ENCODE data around the gene SLC16A4. TPM values are rescaled to one million over a fixed set of nuclear protein-coding genes. Genes with fewer than 3 reads are reported as not detected.
A peak's percentile ranks its signal among the peaks of the same experiment; 100 is the strongest.

Gene SLC16A4
- total RNA-seq, 2 donors from 2014 or later = 0.79 to 2.0 TPM

- Histone ChIP-seq H3K27ac (peak overlapping the region; percentile 6), H3K27me3 (no peaks in the 10 kb centered on the region), H3K4me3 (no peak overlapping the region), H3K9me3 (no peaks in the 10 kb centered on the region), H3K9ac (ENCODE audit: low read depth in 2 of 2, low read length in 2 of 2) (no peak overlapping the region), H3K36me3 (no peaks in the 10 kb centered on the region), H3K4me1 (no peaks in the 10 kb centered on the region)
- no peak for TF ChIP-seq CTCF (IDR thresholded peaks at IDR 0.05)
- intact Hi-C loops (cut with DNase I) = no loop called here
- no peak for DNase-seq
These were observed 62.1 kb downstream of the SLC16A4 start for GRCh38 chr1:110328700-110329099.

GRCh38 chr1:110328274-110328673 is 62.6 kb downstream of the SLC16A4 start:
- no peaks in the 10 kb centered on the region for H3K4me1 ChIP-seq
- no peaks in the 10 kb centered on the region for H3K36me3 ChIP-seq
- intact Hi-C loops (cut with DNase I) = no loop called here
- H3K4me3 ChIP-seq = no peak overlapping the region
- no peak for DNase-seq
- no peak overlapping the region for H3K9ac ChIP-seq (ENCODE audit: low read depth in 2 of 2, low read length in 2 of 2)
- peak overlapping the region; percentile 6 for H3K27ac ChIP-seq
- H3K9me3 ChIP-seq = no peaks in the 10 kb centered on the region
- H3K27me3 ChIP-seq = no peaks in the 10 kb centered on the region
- TF ChIP-seq CTCF (IDR thresholded peaks at IDR 0.05) = no peak

GRCh38 chr1:110326826-110327225 is 64.0 kb downstream of the SLC16A4 start:
- no peaks in the 10 kb centered on the region for H3K36me3 ChIP-seq
- TF ChIP-seq CTCF (IDR thresholded peaks at IDR 0.05) = no peak
- no peak overlapping the region for H3K27ac ChIP-seq
- H3K27me3 ChIP-seq = no peaks in the 10 kb centered on the region
- DNase-seq = no peak
- intact Hi-C loops (cut with DNase I) = no loop called here
- H3K9me3 ChIP-seq = no peaks in the 10 kb centered on the region
- H3K4me1 ChIP-seq = no peaks in the 10 kb centered on the region
- no peak overlapping the region for H3K9ac ChIP-seq (ENCODE audit: low read depth in 2 of 2, low read length in 2 of 2)
- H3K4me3 ChIP-seq = no peak overlapping the region

GRCh38 chr1:110324667-110325066 is 66.2 kb downstream of the SLC16A4 start:
- no peak overlapping the region for H3K27ac ChIP-seq
- intact Hi-C loops (cut with DNase I) = no loop called here
- no peak for TF ChIP-seq CTCF (IDR thresholded peaks at IDR 0.05)

GRCh38 chr1:110321846-110322245 is 69.0 kb downstream of the SLC16A4 start:
- TF ChIP-seq CTCF (IDR thresholded peaks at IDR 0.05) = no peak
- intact Hi-C loops (cut with DNase I) = no loop called here
- no peak overlapping the region for H3K4me3 ChIP-seq
- no peaks in the 10 kb centered on the region for H3K4me1 ChIP-seq
- DNase-seq = no peak
- H3K27ac ChIP-seq = no peak overlapping the region
- no peak overlapping the region for H3K9ac ChIP-seq (ENCODE audit: low read depth in 2 of 2, low read length in 2 of 2)
- H3K27me3 ChIP-seq = no peaks in the 10 kb centered on the region
- H3K36me3 ChIP-seq = no peaks in the 10 kb centered on the region
- H3K9me3 ChIP-seq = no peaks in the 10 kb centered on the region

More at GRCh38 chr1:110324667-110325066, 66.2 kb downstream of the SLC16A4 start:
- Histone ChIP-seq H3K27me3 (no peaks in the 10 kb centered on the region), H3K9me3 (no peaks in the 10 kb centered on the region), H3K36me3 (no peaks in the 10 kb centered on the region), H3K4me1 (no peaks in the 10 kb centered on the region), H3K4me3 (no peak overlapping the region), H3K9ac (ENCODE audit: low read depth in 2 of 2, low read length in 2 of 2) (no peak overlapping the region)
- no peak for DNase-seq

- Histone ChIP-seq H3K27ac (no peak overlapping the region), H3K36me3 (no peaks in the 10 kb centered on the region), H3K9me3 (no peaks in the 10 kb centered on the region), H3K4me3 (no peak overlapping the region), H3K9ac (ENCODE audit: low read depth in 2 of 2, low read length in 2 of 2) (no peak overlapping the region), H3K27me3 (no peaks in the 10 kb centered on the region), H3K4me1 (no peaks in the 10 kb centered on the region)
- TF ChIP-seq CTCF (IDR thresholded peaks at IDR 0.05) = no peak
- no peak for DNase-seq
- intact Hi-C loops (cut with DNase I) = no loop called here
These were observed 69.8 kb downstream of the SLC16A4 start for GRCh38 chr1:110321045-110321444.
